Measurements from ENCODE around the gene CPLANE2. TPM values are rescaled to one million over a fixed set of nuclear protein-coding genes. Genes with fewer than 3 reads are reported as not detected.
A peak's percentile ranks its signal among the peaks of the same experiment; 100 is the strongest.

Gene CPLANE2
- total and polyA plus RNA-seq, 4 donors: 1.9 to 6.4 (median 2.9) TPM

DNA sequence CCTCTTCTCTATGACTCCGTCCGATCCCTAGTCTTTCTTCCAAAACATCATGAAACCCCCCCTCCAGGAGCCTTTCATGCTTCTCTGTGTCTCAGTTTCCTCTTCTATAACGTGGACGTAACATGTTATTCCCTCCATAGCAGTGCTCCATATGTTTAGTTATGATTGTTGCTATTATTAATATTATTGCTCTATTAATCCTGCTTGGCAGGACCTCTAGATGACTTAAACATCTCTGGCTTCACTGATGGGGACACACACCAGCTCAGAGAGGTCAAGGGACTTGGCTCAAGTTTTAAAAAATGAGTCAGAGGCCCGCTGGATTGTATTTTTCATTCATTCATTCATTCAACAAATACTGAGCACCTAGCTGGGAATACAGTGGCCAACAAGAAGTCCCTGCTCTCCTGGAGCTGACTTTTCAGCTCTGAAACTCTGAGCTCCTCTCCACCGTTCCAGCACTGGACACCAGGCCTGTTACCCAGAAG is 404 bp upstream of the CPLANE2 start:
- DNase-seq (peak in 1 of 2 donors; percentile 36), ATAC-seq (ENCODE audit: low FRiP score) (no peak)
- intact Hi-C loops (cut with DNase I): no loop called here
- H3K4me3 ChIP-seq (ENCODE audit: low read length in 2 of 2): no peak overlapping the region
- 15 to 16% methylated on average over 6 of the region's 6 CpGs for WGBS, 2 donors
- peak overlapping the region in 1 of 2 donors; percentile 28 for H3K27ac ChIP-seq (ENCODE audit: low read depth in 1 of 2, low read length in 2 of 2)
- H3K36me3 ChIP-seq (ENCODE audit: control insufficient read depth in 1 of 2, insufficient read depth in 2 of 2, low read length in 1 of 2): no peaks in the 10 kb centered on the region
- H3K27me3 ChIP-seq (ENCODE audit: control insufficient read depth in 1 of 2, insufficient read depth in 2 of 2, low read length in 1 of 2): no peaks in the 10 kb centered on the region
- H3K4me1 ChIP-seq (ENCODE audit: control insufficient read depth in 1 of 2, insufficient read depth in 2 of 2, low read length in 2 of 2): no peaks in the 10 kb centered on the region
- no peaks in the 10 kb centered on the region for H3K9me3 ChIP-seq (ENCODE audit: control insufficient read depth, low read length)

DNA sequence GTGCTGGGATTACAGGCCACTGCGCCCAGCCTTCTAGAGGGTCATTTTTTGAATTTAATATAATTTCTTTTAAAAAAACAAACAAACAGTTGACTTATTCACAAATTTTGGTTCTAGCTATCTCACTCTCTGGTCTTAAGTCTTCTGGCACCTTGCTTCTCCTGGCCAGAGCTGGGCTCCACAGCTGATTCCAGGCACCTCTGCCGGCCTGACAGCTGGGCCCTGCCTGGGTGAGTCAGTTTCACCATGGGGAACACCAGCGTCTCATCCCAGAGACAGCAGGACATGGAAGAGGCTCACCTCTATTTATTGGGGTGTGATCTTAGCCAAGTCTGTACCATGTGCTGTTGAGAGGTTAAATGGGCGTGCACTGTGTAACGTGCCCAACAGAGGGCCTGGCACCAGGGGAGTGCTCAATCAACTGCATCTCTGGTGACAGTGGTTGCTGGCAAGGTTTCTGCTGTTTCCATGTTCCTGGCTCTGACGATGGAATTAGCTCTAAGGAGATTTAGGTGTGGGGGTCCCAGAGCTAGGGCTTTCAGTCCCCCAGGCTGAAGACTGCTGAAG is 956 bp downstream of the CPLANE2 start:
- peak in 1 of 2 donors; percentile 47 for DNase-seq
- intact Hi-C loops (cut with DNase I): no loop called here
- Histone ChIP-seq H3K36me3 (ENCODE audit: control insufficient read depth in 1 of 2, insufficient read depth in 2 of 2, low read length in 1 of 2) (no peaks in the 10 kb centered on the region), H3K4me1 (ENCODE audit: control insufficient read depth in 1 of 2, insufficient read depth in 2 of 2, low read length in 2 of 2) (no peaks in the 10 kb centered on the region), H3K9me3 (ENCODE audit: control insufficient read depth, low read length) (no peaks in the 10 kb centered on the region), H3K27me3 (ENCODE audit: control insufficient read depth in 1 of 2, insufficient read depth in 2 of 2, low read length in 1 of 2) (no peaks in the 10 kb centered on the region), H3K4me3 (ENCODE audit: low read length in 2 of 2) (peak overlapping the region in 1 of 2 donors; percentile 4), H3K27ac (ENCODE audit: low read depth in 1 of 2, low read length in 2 of 2) (no peak overlapping the region)
- peak; percentile 39 for ATAC-seq (ENCODE audit: low FRiP score)
- 43 to 44% methylated on average over 6 of the region's 6 CpGs for WGBS, 2 donors

GRCh38 chr1:16235347-16235746 is 1.6 kb downstream of the CPLANE2 start:
- H3K36me3 ChIP-seq (ENCODE audit: control insufficient read depth in 1 of 2, insufficient read depth in 2 of 2, low read length in 1 of 2): no peaks in the 10 kb centered on the region
- ATAC-seq (ENCODE audit: low FRiP score) (no peak), DNase-seq (peak in 1 of 2 donors; percentile 7)
- intact Hi-C loops (cut with DNase I): no loop called here
- no peaks in the 10 kb centered on the region for H3K4me1 ChIP-seq (ENCODE audit: control insufficient read depth in 1 of 2, insufficient read depth in 2 of 2, low read length in 2 of 2)
- no peak overlapping the region for H3K4me3 ChIP-seq (ENCODE audit: low read length in 2 of 2)
- H3K27me3 ChIP-seq (ENCODE audit: control insufficient read depth in 1 of 2, insufficient read depth in 2 of 2, low read length in 1 of 2): no peaks in the 10 kb centered on the region
- H3K27ac ChIP-seq (ENCODE audit: low read depth in 1 of 2, low read length in 2 of 2): no peak overlapping the region
- no peaks in the 10 kb centered on the region for H3K9me3 ChIP-seq (ENCODE audit: control insufficient read depth, low read length)
- 92 to 100% methylated on average over 2 of the region's 2 CpGs for WGBS, 2 donors

GRCh38 chr1:16233431-16233830 is 3.6 kb downstream of the CPLANE2 start:
- H3K9me3 ChIP-seq (ENCODE audit: control insufficient read depth, low read length): no peaks in the 10 kb centered on the region
- H3K27me3 ChIP-seq (ENCODE audit: control insufficient read depth in 1 of 2, insufficient read depth in 2 of 2, low read length in 1 of 2): no peaks in the 10 kb centered on the region
- H3K4me3 ChIP-seq (ENCODE audit: low read length in 2 of 2): no peak overlapping the region
- intact Hi-C loops (cut with DNase I): no loop called here
- no peak overlapping the region for H3K27ac ChIP-seq (ENCODE audit: low read depth in 1 of 2, low read length in 2 of 2)
- no peak for ATAC-seq (ENCODE audit: low FRiP score)
- 98 to 99% methylated on average over 8 of the region's 8 CpGs for WGBS, 2 donors
- DNase-seq: peak in 1 of 2 donors; percentile 66
- H3K4me1 ChIP-seq (ENCODE audit: control insufficient read depth in 1 of 2, insufficient read depth in 2 of 2, low read length in 2 of 2): no peaks in the 10 kb centered on the region
- no peaks in the 10 kb centered on the region for H3K36me3 ChIP-seq (ENCODE audit: control insufficient read depth in 1 of 2, insufficient read depth in 2 of 2, low read length in 1 of 2)

- H3K4me3 ChIP-seq (ENCODE audit: low read length in 2 of 2): no peak overlapping the region
- DNase-seq (peak in 1 of 2 donors; percentile 69), ATAC-seq (ENCODE audit: low FRiP score) (no peak)
- no peaks in the 10 kb centered on the region for H3K4me1 ChIP-seq (ENCODE audit: control insufficient read depth in 1 of 2, insufficient read depth in 2 of 2, low read length in 2 of 2)
- H3K9me3 ChIP-seq (ENCODE audit: control insufficient read depth, low read length): no peaks in the 10 kb centered on the region
- H3K36me3 ChIP-seq (ENCODE audit: control insufficient read depth in 1 of 2, insufficient read depth in 2 of 2, low read length in 1 of 2): no peaks in the 10 kb centered on the region
- intact Hi-C loops (cut with DNase I): no loop called here
- no peaks in the 10 kb centered on the region for H3K27me3 ChIP-seq (ENCODE audit: control insufficient read depth in 1 of 2, insufficient read depth in 2 of 2, low read length in 1 of 2)
- WGBS, 2 donors: 88 to 96% methylated on average over 5 of the region's 5 CpGs
- no peak overlapping the region for H3K27ac ChIP-seq (ENCODE audit: low read depth in 1 of 2, low read length in 2 of 2)
Observed at GRCh38 chr1:16232316-16232710, 4.7 kb downstream of the CPLANE2 start.

DNA sequence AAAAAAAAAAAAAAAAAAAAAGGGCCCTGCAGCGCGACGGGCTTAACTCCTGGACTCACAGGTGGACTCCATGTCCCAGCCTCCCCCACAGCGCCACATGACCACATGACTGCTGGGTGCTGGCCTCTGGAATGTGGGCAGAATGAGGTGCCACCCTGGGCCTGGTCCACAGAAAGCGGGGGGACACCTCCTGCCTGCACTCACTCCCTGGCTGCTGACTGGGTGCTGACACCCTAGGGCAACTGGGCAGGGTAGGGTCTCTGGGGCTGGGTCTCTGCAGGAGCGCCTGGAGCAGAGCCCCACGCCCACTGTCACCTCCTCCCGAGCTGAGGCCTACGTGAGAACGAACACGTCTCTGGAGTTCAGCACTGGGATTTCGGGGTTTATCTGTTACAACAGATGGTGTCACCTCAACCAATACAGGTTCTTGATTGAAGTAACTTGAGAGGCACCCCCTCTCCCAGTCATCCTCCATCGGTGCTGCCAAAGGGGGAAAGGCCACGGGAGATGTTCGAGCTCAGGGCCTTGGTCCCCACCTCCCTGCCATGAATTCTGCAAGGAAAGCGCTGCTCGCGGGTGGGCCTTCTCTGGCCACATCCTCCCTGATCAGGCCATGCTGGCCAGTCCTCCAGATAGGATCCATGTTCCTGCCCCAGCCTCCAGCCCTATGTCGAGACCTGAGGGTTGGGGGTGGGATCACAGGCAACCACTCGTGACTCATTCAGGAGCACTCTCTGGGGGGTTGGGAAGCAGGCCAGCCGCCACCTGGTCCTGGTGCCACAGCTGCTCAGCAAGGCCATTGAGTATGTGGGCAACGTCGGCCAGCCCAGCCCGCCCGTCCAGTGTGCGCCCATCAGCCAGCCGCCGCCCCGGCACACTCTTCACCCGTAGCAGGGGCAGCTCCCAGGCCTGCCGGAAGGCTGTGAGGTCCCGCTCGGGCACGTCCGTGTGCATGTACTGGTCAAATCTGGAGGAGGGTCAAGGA is 5.4 kb downstream of the CPLANE2 start:
- Histone ChIP-seq H3K4me1 (ENCODE audit: control insufficient read depth in 1 of 2, insufficient read depth in 2 of 2, low read length in 2 of 2) (no peaks in the 10 kb centered on the region), H3K36me3 (ENCODE audit: control insufficient read depth in 1 of 2, insufficient read depth in 2 of 2, low read length in 1 of 2) (no peaks in the 10 kb centered on the region), H3K27ac (ENCODE audit: low read depth in 1 of 2, low read length in 2 of 2) (no peak overlapping the region), H3K9me3 (ENCODE audit: control insufficient read depth, low read length) (no peaks in the 10 kb centered on the region), H3K4me3 (ENCODE audit: low read length in 2 of 2) (no peak overlapping the region), H3K27me3 (ENCODE audit: control insufficient read depth in 1 of 2, insufficient read depth in 2 of 2, low read length in 1 of 2) (no peaks in the 10 kb centered on the region)
- peak in 1 of 2 donors; percentile 68 for DNase-seq
- ATAC-seq (ENCODE audit: low FRiP score): no peak
- intact Hi-C loops (cut with DNase I): no loop called here
- WGBS, 2 donors: 93 to 94% methylated on average over 32 to 35 of the region's 35 CpGs

DNA sequence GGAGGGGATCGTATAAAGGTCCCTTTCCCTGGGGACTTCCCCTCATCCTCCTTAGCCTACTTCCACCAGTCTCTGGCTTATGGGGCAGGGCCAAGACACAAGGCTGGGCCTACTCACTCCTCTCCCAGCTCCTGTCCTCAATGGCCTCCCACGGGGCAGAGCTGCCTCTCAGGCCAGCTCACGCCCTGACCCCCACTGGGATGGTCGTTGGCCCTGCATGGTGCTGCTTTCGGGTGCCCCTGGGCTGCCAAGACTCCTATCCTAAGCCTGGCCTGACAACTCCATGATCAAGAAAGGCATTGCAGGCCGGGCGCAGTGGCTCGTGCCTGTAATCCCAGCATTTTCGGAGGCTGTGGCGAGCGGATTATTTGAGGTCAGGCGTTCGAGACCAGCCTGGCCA is 6.2 kb downstream of the CPLANE2 start:
- Histone ChIP-seq H3K4me1 (ENCODE audit: control insufficient read depth in 1 of 2, insufficient read depth in 2 of 2, low read length in 2 of 2) (no peaks in the 10 kb centered on the region), H3K27ac (ENCODE audit: low read depth in 1 of 2, low read length in 2 of 2) (no peak overlapping the region), H3K36me3 (ENCODE audit: control insufficient read depth in 1 of 2, insufficient read depth in 2 of 2, low read length in 1 of 2) (no peaks in the 10 kb centered on the region), H3K9me3 (ENCODE audit: control insufficient read depth, low read length) (no peaks in the 10 kb centered on the region), H3K4me3 (ENCODE audit: low read length in 2 of 2) (no peak overlapping the region), H3K27me3 (ENCODE audit: control insufficient read depth in 1 of 2, insufficient read depth in 2 of 2, low read length in 1 of 2) (no peaks in the 10 kb centered on the region)
- intact Hi-C loops (cut with DNase I): no loop called here
- DNase-seq (peak in 1 of 2 donors; percentile 52), ATAC-seq (ENCODE audit: low FRiP score) (no peak)
- 84 to 91% methylated on average over 13 of the region's 13 CpGs for WGBS, 2 donors

GRCh38 chr1:16229976-16230740 is 6.8 kb downstream of the CPLANE2 start:
- ATAC-seq (ENCODE audit: low FRiP score): no peak
- 85 to 87% methylated on average over 13 of the region's 13 CpGs for WGBS, 2 donors

More at GRCh38 chr1:16229976-16230740, 6.8 kb downstream of the CPLANE2 start:
- Histone ChIP-seq H3K27me3 (ENCODE audit: control insufficient read depth in 1 of 2, insufficient read depth in 2 of 2, low read length in 1 of 2) (no peaks in the 10 kb centered on the region), H3K36me3 (ENCODE audit: control insufficient read depth in 1 of 2, insufficient read depth in 2 of 2, low read length in 1 of 2) (no peaks in the 10 kb centered on the region), H3K9me3 (ENCODE audit: control insufficient read depth, low read length) (no peaks in the 10 kb centered on the region), H3K4me1 (ENCODE audit: control insufficient read depth in 1 of 2, insufficient read depth in 2 of 2, low read length in 2 of 2) (no peaks in the 10 kb centered on the region), H3K27ac (ENCODE audit: low read depth in 1 of 2, low read length in 2 of 2) (no peak overlapping the region), H3K4me3 (ENCODE audit: low read length in 2 of 2) (no peak overlapping the region)
- intact Hi-C loops (cut with DNase I): no loop called here
- DNase-seq: peak in 1 of 2 donors; percentile 51

Measured in aorta (tissue), 5 donors.